CD4-positive, CD25-positive, alpha-beta regulatory T cell (primary cell): ENCODE results near the gene KRTAP10-6. TPM values are rescaled to one million over a fixed set of nuclear protein-coding genes. Genes with fewer than 3 reads are reported as not detected.
"Not testable (repeated sequence)": the region's sequence is repeated elsewhere in the genome, so short reads cannot be mapped to it uniquely, and the experiment has no call there.

Experiments used
- ATAC-seq, 2 donors: fragments of 150-1000 bp; cut with Tn5 transposase; one replicate each; pipeline ENCODE4 v1.10.0; 2021; ENCODE audit warnings: low read depth in 2 of 2, moderate number of reproducible peaks in 2 of 2, moderate library complexity in 1 of 2
- DNase-seq, 3 donors: peaks; one replicate each; pipeline versions ENCODE4 v3.0.0 to v3.0.0-alpha.2; 2012 to 2022; ENCODE audit warnings: mixed read lengths in 1 of 3
- H3K27ac ChIP-seq: one replicate; pipeline ENCODE4 v1.7.0; 2013; ENCODE audit warnings: mild to moderate bottlenecking, low read length; ENCODE audit not compliant: insufficient read depth, poor library complexity, severe bottlenecking
- H3K27me3 ChIP-seq: one replicate; pipeline ENCODE4 v1.7.0; 2013; ENCODE audit warnings: low read length; ENCODE audit not compliant: control insufficient read depth, insufficient read depth
- H3K36me3 ChIP-seq: one replicate; pipeline ENCODE4 v1.7.0; 2013; ENCODE audit warnings: mild to moderate bottlenecking, low read length, moderate library complexity; ENCODE audit not compliant: control insufficient read depth, insufficient read depth
- H3K4me1 ChIP-seq: 2 replicates; pipeline ENCODE4 v1.7.0; 2013; ENCODE audit warnings: mild to moderate bottlenecking, low read length; ENCODE audit not compliant: insufficient read depth, control insufficient read depth, poor library complexity, severe bottlenecking
- H3K4me3 ChIP-seq: one replicate; pipeline ENCODE4 v1.7.0; 2013; ENCODE audit warnings: low read depth, mild to moderate bottlenecking, low read length, moderate library complexity
- H3K9me3 ChIP-seq, 2 experiments: 1 replicate in 1 of 2; 2 replicates in 1 of 2; pipeline ENCODE4 v1.7.0; 2013; ENCODE audit warnings: low read length in 2 of 2, mild to moderate bottlenecking in 1 of 2, moderate library complexity in 1 of 2; ENCODE audit not compliant: control insufficient read depth in 2 of 2
- H3K27ac Mint-ChIP-seq, 3 donors: one replicate each; pipeline ENCODE4 v1.8.0; 2020 to 2022; ENCODE audit warnings: mild to moderate bottlenecking in 3 of 3, mixed read lengths in 3 of 3, moderate library complexity in 2 of 3
- H3K27me3 Mint-ChIP-seq: one replicate; pipeline ENCODE4 v1.8.0; 2022; ENCODE audit warnings: mild to moderate bottlenecking, mixed read lengths
- H3K36me3 Mint-ChIP-seq: one replicate; pipeline ENCODE4 v1.8.0; 2020; ENCODE audit warnings: mixed read lengths
- H3K4me1 Mint-ChIP-seq, 4 donors: one replicate each; pipeline ENCODE4 v1.8.0; 2020 to 2022; ENCODE audit warnings: mixed read lengths in 4 of 4, mild to moderate bottlenecking in 1 of 4
- H3K4me3 Mint-ChIP-seq, 4 donors: one replicate each; pipeline ENCODE4 v1.8.0; 2020 to 2022; ENCODE audit warnings: mild to moderate bottlenecking in 4 of 4, mixed read lengths in 4 of 4, moderate library complexity in 3 of 4
- H3K9me3 Mint-ChIP-seq, 7 donors: one replicate each; pipeline ENCODE4 v1.8.0; 2020 to 2022; ENCODE audit warnings: mixed read lengths in 7 of 7, mild to moderate bottlenecking in 3 of 7, moderate library complexity in 2 of 7
- polyA plus RNA-seq, 4 donors: library from polyadenylated mRNA; unstranded; fragments of 300-500 nt; fragmentation: Illumina TruSeq; gene quantifications; one replicate each; pipeline ENCODE4 v1.2.3, GENCODE V29; 2021
- total RNA-seq: library from RNA; stranded (reverse); gene quantifications from one replicate; pipeline ENCODE4 v1.2.3, GENCODE V29; 2022

Gene KRTAP10-6
- total and polyA plus RNA-seq, 5 donors from 2014 or later = not detected

DNA sequence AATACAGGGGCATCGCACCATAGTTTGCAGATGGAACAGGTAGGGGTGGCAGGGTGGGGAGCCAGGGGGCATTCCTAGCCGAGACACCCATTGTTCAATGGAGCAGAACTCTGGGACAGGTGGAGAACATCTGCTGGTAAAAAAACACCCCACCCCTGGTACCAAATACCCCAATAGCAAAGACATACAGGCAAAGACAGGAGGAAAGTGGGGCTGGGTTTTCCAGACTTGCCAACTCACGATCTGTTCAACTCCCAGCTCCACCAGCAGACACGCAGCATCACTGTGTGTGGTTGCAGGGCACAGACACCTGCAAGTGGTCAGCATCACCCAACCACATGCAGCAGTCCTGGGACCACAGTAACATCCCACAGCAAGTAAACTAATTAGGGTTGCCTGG is 19.2 kb upstream of the KRTAP10-6 start:
- H3K36me3 ChIP-seq = no peaks in the 10 kb centered on the region
- peaks cover 14 to 29% of the 10 kb centered on the region in 2 experiments for H3K9me3 ChIP-seq
- no peak overlapping the region for H3K27ac ChIP-seq
- no peak for ATAC-seq
- Mint-ChIP-seq H3K27ac (no peak overlapping the region), H3K27me3 (peaks cover 3% of the 10 kb centered on the region), H3K36me3 (peaks cover 4% of the 10 kb centered on the region), H3K4me1 (peaks cover 0 to 16% (median 0%) of the 10 kb centered on the region in 4 donors), H3K4me3 (no peak overlapping the region), H3K9me3 (peaks cover 0 to 27% (median 8%) of the 10 kb centered on the region in 7 donors)
- peaks cover 9% of the 10 kb centered on the region for H3K27me3 ChIP-seq
- H3K4me3 ChIP-seq = no peak overlapping the region
- DNase-seq = no peak
- H3K4me1 ChIP-seq = peaks cover 3% of the 10 kb centered on the region

GRCh38 chr21:44610157-44610843 is 18.0 kb upstream of the KRTAP10-6 start:
- H3K27me3 Mint-ChIP-seq, H3K4me1 ChIP-seq, H3K27ac ChIP-seq, H3K4me1 Mint-ChIP-seq, H3K27ac Mint-ChIP-seq, H3K36me3 ChIP-seq, H3K4me3 Mint-ChIP-seq, DNase-seq, ATAC-seq, H3K4me3 ChIP-seq, H3K36me3 Mint-ChIP-seq: not testable (repeated sequence)
- Histone ChIP-seq H3K27me3 (peaks cover 10% of the 10 kb centered on the region), H3K9me3 (peaks cover 14 to 29% of the 10 kb centered on the region in 2 experiments)
- peaks cover 0 to 31% (median 11%) of the 10 kb centered on the region in 7 donors for H3K9me3 Mint-ChIP-seq

- Mint-ChIP-seq H3K27me3 (peaks cover 15% of the 10 kb centered on the region), H3K9me3 (peaks cover 0 to 31% (median 11%) of the 10 kb centered on the region in 7 donors), H3K4me1 (peaks cover 0 to 5% (median 1%) of the 10 kb centered on the region in 4 donors), H3K36me3 (peaks cover 8% of the 10 kb centered on the region), H3K27ac (no peak overlapping the region), H3K4me3 (no peak overlapping the region)
- Histone ChIP-seq H3K27ac (no peak overlapping the region), H3K27me3 (peaks cover 11% of the 10 kb centered on the region), H3K36me3 (no peaks in the 10 kb centered on the region), H3K9me3 (peaks cover 14 to 29% of the 10 kb centered on the region in 2 experiments), H3K4me3 (no peak overlapping the region), H3K4me1 (no peaks in the 10 kb centered on the region)
- ATAC-seq = no peak
- DNase-seq = no peak
Observed at GRCh38 chr21:44609193-44609592, 16.9 kb upstream of the KRTAP10-6 start.

DNA sequence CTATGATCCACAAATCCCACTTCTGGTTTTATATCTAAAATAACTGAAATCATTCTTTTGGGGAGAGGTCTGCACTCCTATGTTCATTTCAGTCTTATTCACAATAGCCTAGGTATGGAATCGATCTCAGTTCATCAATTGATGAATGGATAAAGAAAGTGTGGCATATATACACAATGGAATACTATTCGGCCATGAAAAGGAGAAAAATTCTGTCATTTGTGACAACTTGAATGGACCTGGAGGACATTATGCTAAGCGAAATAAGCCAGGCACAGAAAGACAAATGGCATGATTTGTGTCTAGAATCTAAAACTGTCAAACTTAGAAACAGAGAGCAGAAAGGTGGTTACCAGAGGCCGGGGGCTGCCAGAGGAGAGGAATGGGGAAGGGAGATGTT is 14.2 kb upstream of the KRTAP10-6 start:
- H3K4me3 Mint-ChIP-seq = no peak overlapping the region
- peaks cover 0 to 5% (median 0%) of the 10 kb centered on the region in 4 donors for H3K4me1 Mint-ChIP-seq
- H3K36me3 ChIP-seq = no peaks in the 10 kb centered on the region
- H3K36me3 Mint-ChIP-seq = peaks cover 8% of the 10 kb centered on the region
- no peak overlapping the region for H3K27ac ChIP-seq
- H3K4me1 ChIP-seq = no peaks in the 10 kb centered on the region
- H3K9me3 Mint-ChIP-seq = peaks cover 0 to 28% (median 11%) of the 10 kb centered on the region in 7 donors
- no peak overlapping the region for H3K27ac Mint-ChIP-seq
- H3K27me3 Mint-ChIP-seq = peaks cover 22% of the 10 kb centered on the region
- peaks cover 17% of the 10 kb centered on the region for H3K27me3 ChIP-seq
- ATAC-seq = no peak
- no peak overlapping the region for H3K4me3 ChIP-seq
- H3K9me3 ChIP-seq = peaks cover 12 to 25% of the 10 kb centered on the region in 2 experiments
- DNase-seq = no peak

DNA sequence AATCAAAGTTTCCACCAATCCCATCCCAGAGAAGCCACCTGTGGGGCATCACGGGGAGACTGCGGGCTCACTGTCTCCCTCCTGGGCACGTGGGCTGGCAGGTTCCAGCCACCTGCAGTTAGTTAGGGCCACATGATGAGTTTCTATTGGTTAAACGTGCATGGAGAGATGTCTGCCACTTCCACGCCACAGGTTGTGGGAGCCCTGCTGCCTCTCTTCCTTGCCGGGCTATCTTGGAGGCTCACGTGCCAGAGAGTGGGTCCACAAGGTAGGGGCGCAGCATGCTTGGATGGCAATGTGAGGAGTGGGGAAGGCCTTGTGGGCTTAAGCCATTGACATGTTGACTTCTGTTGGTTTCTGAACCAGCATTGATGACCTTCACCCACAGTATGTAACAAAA is 11.6 kb upstream of the KRTAP10-6 start:
- H3K27me3 ChIP-seq = peaks cover 13% of the 10 kb centered on the region
- no peaks in the 10 kb centered on the region for H3K36me3 ChIP-seq
- no peak overlapping the region for H3K4me3 ChIP-seq
- H3K9me3 ChIP-seq = peaks cover under 1 to 5% of the 10 kb centered on the region in 2 experiments
- ATAC-seq (no peak), DNase-seq (no peak)
- H3K27ac ChIP-seq = no peak overlapping the region
- Mint-ChIP-seq H3K27me3 (peaks cover 28% of the 10 kb centered on the region), H3K4me3 (no peak overlapping the region), H3K9me3 (peaks cover 0 to 9% (median 2%) of the 10 kb centered on the region in 7 donors), H3K27ac (no peak overlapping the region), H3K36me3 (peaks cover 3% of the 10 kb centered on the region), H3K4me1 (peaks cover 0 to 5% (median 0%) of the 10 kb centered on the region in 4 donors)
- no peaks in the 10 kb centered on the region for H3K4me1 ChIP-seq

DNA sequence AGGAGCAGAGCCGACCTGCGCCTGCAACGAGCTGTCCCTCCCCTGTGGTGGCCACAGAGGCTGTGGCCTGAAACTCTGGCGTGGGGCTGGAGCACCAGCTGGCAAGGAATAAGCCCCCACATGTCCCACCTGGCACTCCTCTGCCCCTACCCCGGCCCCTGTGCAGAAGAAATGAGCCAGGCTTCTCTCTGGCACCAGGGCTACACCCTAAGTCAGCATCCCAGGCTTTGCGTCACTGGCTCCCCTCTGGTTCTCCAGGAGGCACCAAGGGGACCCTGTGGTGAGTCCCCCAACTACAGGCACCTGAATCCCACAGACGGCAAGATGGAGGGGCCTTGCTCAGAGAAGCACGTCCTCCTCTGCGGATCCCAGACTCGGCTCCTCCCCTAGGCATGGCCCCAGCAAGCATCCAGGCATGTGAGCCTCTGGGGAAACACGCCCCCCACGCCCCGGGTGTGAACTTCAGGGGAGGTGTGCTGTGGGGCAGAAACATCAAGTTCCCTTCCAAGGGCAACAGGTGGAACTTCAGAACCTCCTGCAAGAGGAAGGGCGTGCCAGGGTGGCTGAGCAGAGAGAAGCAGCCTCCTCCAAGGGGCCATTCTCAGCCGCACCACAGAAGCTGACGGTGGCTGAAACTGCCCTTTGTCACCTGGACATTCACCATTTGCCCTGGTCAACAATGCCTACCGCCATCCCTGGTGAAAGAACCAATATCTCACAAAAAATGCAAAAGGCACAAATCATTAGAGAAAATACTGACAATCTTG is 11.0 kb upstream of the KRTAP10-6 start:
- H3K9me3 ChIP-seq = peaks cover 1 to 8% of the 10 kb centered on the region in 2 experiments
- Mint-ChIP-seq H3K4me1 (peaks cover 0 to 5% (median 0%) of the 10 kb centered on the region in 4 donors), H3K36me3 (peaks cover 3% of the 10 kb centered on the region), H3K27me3 (peaks cover 34% of the 10 kb centered on the region), H3K4me3 (no peak overlapping the region), H3K9me3 (peaks cover 0 to 12% (median 6%) of the 10 kb centered on the region in 7 donors), H3K27ac (no peak overlapping the region)
- no peak overlapping the region for H3K27ac ChIP-seq
- H3K4me3 ChIP-seq = no peak overlapping the region
- DNase-seq = no peak
- no peaks in the 10 kb centered on the region for H3K4me1 ChIP-seq
- peaks cover 15% of the 10 kb centered on the region for H3K27me3 ChIP-seq
- no peaks in the 10 kb centered on the region for H3K36me3 ChIP-seq
- ATAC-seq = no peak

DNA sequence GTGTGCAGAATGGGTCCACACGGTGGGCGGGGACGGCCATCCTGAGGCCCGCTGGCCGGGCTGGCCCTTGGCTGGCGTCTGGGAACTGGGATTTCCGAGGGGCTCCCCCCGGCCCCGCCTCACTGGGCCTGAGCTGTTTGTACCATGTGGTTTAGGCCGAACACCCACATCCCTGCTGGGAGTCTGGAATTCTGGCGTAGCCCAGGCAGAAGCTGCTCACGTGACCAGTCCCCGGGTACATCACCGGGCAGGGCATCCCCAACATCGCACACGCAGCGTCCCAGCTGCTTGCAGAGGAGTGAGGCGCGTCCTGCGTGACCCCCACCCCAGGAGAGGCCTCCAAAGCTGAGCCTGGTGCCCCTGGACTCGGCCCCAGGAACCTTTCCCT is 10.2 kb upstream of the KRTAP10-6 start:
- no peak for DNase-seq

More for the DNA sequence above, 10.2 kb upstream of the KRTAP10-6 start:
- H3K4me3 ChIP-seq = no peak overlapping the region
- peaks cover 0 to 12% (median 6%) of the 10 kb centered on the region in 7 donors for H3K9me3 Mint-ChIP-seq
- H3K4me3 Mint-ChIP-seq = no peak overlapping the region
- no peak for ATAC-seq
- no peak overlapping the region for H3K27ac ChIP-seq
- no peak overlapping the region for H3K27ac Mint-ChIP-seq
- no peaks in the 10 kb centered on the region for H3K36me3 ChIP-seq
- peaks cover 3% of the 10 kb centered on the region for H3K36me3 Mint-ChIP-seq
- H3K27me3 ChIP-seq = peaks cover 13% of the 10 kb centered on the region
- peaks cover 3 to 8% of the 10 kb centered on the region in 2 experiments for H3K9me3 ChIP-seq
- H3K27me3 Mint-ChIP-seq = peaks cover 43% of the 10 kb centered on the region
- H3K4me1 ChIP-seq = no peaks in the 10 kb centered on the region
- peaks cover 0 to 5% (median 0%) of the 10 kb centered on the region in 4 donors for H3K4me1 Mint-ChIP-seq
